Ovary (tissue), 9 donors: ENCODE results near the gene SULF2. TPM values are rescaled to one million over a fixed set of nuclear protein-coding genes. Genes with fewer than 3 reads are reported as not detected.

Experiments
- DNase-seq, 5 donors: peaks; one replicate each; pipeline ENCODE4 v3.0.0-alpha.2; 2019 to 2020
- H3K27ac ChIP-seq, 2 donors: fragments of 200-600 bp; one replicate each; pipeline versions ENCODE4 v1.5.1 to v1.8.0; 2019 to 2022
- H3K27me3 ChIP-seq: fragments of 200-600 bp; one replicate; pipeline ENCODE4 v1.8.0; 2022
- H3K36me3 ChIP-seq: fragments of 200-600 bp; sonication (generic); one replicate; pipeline ENCODE4 v1.5.1; 2019
- H3K4me1 ChIP-seq: one replicate; pipeline ENCODE4 v1.8.1; 2013; ENCODE audit warnings: mild to moderate bottlenecking, moderate library complexity; ENCODE audit not compliant: insufficient read depth
- H3K4me3 ChIP-seq: fragments of 200-600 bp; sonication (generic); one replicate; pipeline ENCODE4 v1.5.1; 2017
- H3K9me3 ChIP-seq, 2 donors: fragments of 200-600 bp in 1 of 2; sonication (generic) in 1 of 2; one replicate each; pipeline versions ENCODE4 v1.5.1 to v1.8.1; 2013 to 2019; ENCODE audit warnings: mild to moderate bottlenecking in 1 of 2, moderate library complexity in 1 of 2
- CTCF ChIP-seq, 3 donors: fragments of 450-650 bp in 2 of 3; fragments of 200-600 bp in 1 of 3; IDR thresholded peaks; one replicate each; pipeline versions ENCODE4 v1.5.1 to v1.8.0; 2016 to 2022; ENCODE audit warnings: antibody characterized with exemption in 3 of 3, mild to moderate bottlenecking in 1 of 3
- EP300 ChIP-seq: sonication (generic); formaldehyde crosslinking; IDR thresholded peaks from one replicate; pipeline ENCODE4 v1.6.1; 2017; ENCODE audit warnings: antibody characterized with exemption
- POLR2A ChIP-seq: fragments of 450-650 bp; IDR thresholded peaks from one replicate; pipeline ENCODE4 v1.6.1; 2017; ENCODE audit warnings: antibody characterized with exemption, mild to moderate bottlenecking, moderate library complexity
- WGBS, 3 donors: extraction: QIAGEN DNeasy Blood & Tissue Kit in 1 of 3; methylation state at CpG; one replicate each; pipeline versions ENCODE4 v1.1.5 to v1.1.7; 2013 to 2017; 5-methylcytosine and 5-hydroxymethylcytosine counted together
- intact Hi-C, 4 donors: fragments of 100-400 bp; cut with DNase I; formaldehyde crosslinking; loops; one replicate each; pipeline versions ENCODE4 v1.11.0 to v1.15.1; 2022 to 2023
- polyA plus RNA-seq, 2 donors: library from polyadenylated mRNA; stranded (reverse); fragments of 200-250 nt in 1 of 2; fragments of 350-450 nt in 1 of 2; fragmentation: Illumina TruSeq in 1 of 2; extraction: RNeasy Lipid Tissue Mini Kit (QIAGEN cat#74804) in 1 of 2; gene quantifications; one replicate each; pipeline ENCODE4 v1.2.3, GENCODE V29; 2013 to 2014
- total RNA-seq, 7 donors: library from RNA; depleted of rRNA in 2 of 7; stranded (reverse); fragments of >200 nt in 2 of 7; fragmentation: NEBNext Ultra II Directional in 3 of 7; extraction: Animal tissue kit (Norgen Biotek cat#: 25700) in 3 of 7; gene quantifications; one replicate each; pipeline versions ENCODE4 v1.1.0 to v1.2.4, GENCODE V29; 2016 to 2023
- donor health status: DM: no; HTN: no; CAD: no; lungs with moderate emphysema.
- donor health status: DM: no; HTN: no; CAD: no.
- donor health status: Bipolar disorder and iron deficiency.
- donor health status: DM: yes; HTN: yes; CAD: no.
- donor health status: DM: no; HTN: no; CAD: no.
- donor health status: DM: yes; HTN: yes; CAD: no.

The SULF2 gene
- total and polyA plus RNA-seq, 9 donors = 128 to 423 (median 362) TPM

GRCh38 chr20:47733892-47734291 lies 51.4 kb downstream of the SULF2 start:
- no peak overlapping the region for H3K27ac ChIP-seq
- H3K4me3 ChIP-seq = no peak overlapping the region
- no peaks in the 10 kb centered on the region for H3K4me1 ChIP-seq
- H3K36me3 ChIP-seq = no peaks in the 10 kb centered on the region
- WGBS, 3 donors = 51 to 67% (median 55%) methylated on average over 4 of the region's 4 CpGs
- TF ChIP-seq EP300 (no peak), POLR2A (no peak), CTCF (IDR thresholded peaks at IDR 0.05) (no peak)
- intact Hi-C loops = no loop called here
- no peaks in the 10 kb centered on the region for H3K9me3 ChIP-seq
- no peak for DNase-seq
- H3K27me3 ChIP-seq = no peaks in the 10 kb centered on the region

DNA sequence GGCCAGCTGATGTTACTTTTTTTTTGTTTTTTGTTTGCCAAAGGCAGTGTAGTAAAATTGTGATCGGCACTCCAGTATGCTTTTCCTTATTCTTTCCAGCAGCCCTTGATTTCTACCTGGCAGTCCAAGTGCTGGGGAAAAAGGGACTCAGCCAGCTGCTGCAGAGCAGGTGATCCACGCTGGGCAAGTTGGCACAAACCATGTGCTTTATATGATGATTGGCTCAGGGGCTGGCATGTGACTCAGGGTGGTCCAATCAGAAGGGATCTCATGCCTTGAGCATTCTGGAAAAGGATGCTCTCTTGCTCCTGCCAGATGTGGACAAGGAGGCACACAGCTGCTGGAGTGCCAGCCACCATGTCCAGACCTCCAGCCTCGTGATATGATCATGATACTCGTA lies 54.5 kb downstream of the SULF2 start:
- peaks cover 5% of the 10 kb centered on the region for H3K4me1 ChIP-seq
- DNase-seq = no peak

DNA sequence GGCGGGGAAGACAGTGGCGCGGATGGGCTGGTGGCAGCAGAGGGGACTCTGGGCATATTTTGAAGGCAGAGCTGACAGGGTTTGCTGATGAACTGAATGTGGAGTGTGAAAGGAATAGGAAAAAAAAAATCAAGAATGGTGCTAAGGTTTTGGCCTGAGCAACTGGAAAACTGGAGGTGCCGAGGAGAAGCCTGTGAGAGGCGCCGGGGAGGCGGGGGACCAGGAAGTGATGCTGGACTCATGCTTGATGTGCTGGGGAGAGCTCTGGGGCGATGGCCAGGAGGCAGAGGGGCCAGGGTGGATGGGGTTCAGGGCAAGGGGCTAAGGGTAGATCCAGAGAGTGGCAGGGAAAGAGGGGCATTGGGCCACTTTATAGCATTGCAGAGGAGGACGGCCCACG lies 55.8 kb downstream of the SULF2 start:
- Histone ChIP-seq H3K36me3 (no peaks in the 10 kb centered on the region), H3K27ac (no peak overlapping the region), H3K4me1 (peaks cover 5% of the 10 kb centered on the region), H3K4me3 (no peak overlapping the region), H3K9me3 (no peaks in the 10 kb centered on the region), H3K27me3 (no peaks in the 10 kb centered on the region)
- no peak for TF ChIP-seq POLR2A
- no peak for TF ChIP-seq EP300
- TF ChIP-seq CTCF (IDR thresholded peaks at IDR 0.05) = no peak
- 95 to 97% (median 96%) methylated on average over 10 of the region's 10 CpGs for WGBS, 3 donors
- intact Hi-C loops = loop anchor here in 1 of 4 donors (10.0 kb wide), 1 partner anchor 55 kb away; the partner anchor contains the start of gene SULF2
- DNase-seq = no peak

More for the DNA sequence above, 54.5 kb downstream of the SULF2 start:
- H3K27ac ChIP-seq = no peak overlapping the region
- no peak for TF ChIP-seq CTCF (IDR thresholded peaks at IDR 0.05)
- TF ChIP-seq POLR2A = no peak
- TF ChIP-seq EP300 = no peak
- WGBS, 3 donors = 94 to 97% (median 96%) methylated on average over 4 of the region's 4 CpGs
- no peaks in the 10 kb centered on the region for H3K36me3 ChIP-seq
- H3K27me3 ChIP-seq = no peaks in the 10 kb centered on the region
- intact Hi-C loops = no loop called here
- H3K9me3 ChIP-seq = no peaks in the 10 kb centered on the region
- no peak overlapping the region for H3K4me3 ChIP-seq

- H3K9me3 ChIP-seq = no peaks in the 10 kb centered on the region
- no peak for TF ChIP-seq CTCF (IDR thresholded peaks at IDR 0.05)
- no peak for TF ChIP-seq POLR2A
- no peak for TF ChIP-seq EP300
- intact Hi-C loops = loop anchor here in 1 of 4 donors (10.0 kb wide), 1 partner anchor 57 kb away; the partner anchor contains the start of gene SULF2
- H3K4me1 ChIP-seq = peaks cover 5% of the 10 kb centered on the region
- no peaks in the 10 kb centered on the region for H3K27me3 ChIP-seq
- WGBS, 3 donors = 47 to 58% (median 50%) methylated on average over 17 of the region's 17 CpGs
- H3K4me3 ChIP-seq = no peak overlapping the region
- no peaks in the 10 kb centered on the region for H3K36me3 ChIP-seq
- H3K27ac ChIP-seq = no peak overlapping the region
- no peak for DNase-seq
Observed at GRCh38 chr20:47727909-47728361, 57.3 kb downstream of the SULF2 start.
